K562 (cell line): Measurements from ENCODE around the gene PTPRF. TPM values are rescaled to one million over a fixed set of nuclear protein-coding genes. Genes with fewer than 3 reads are reported as not detected.

ENCODE experiments used
- ATAC-seq: fragments of 200-7000 bp; cut with Tn5 transposase; 3 replicates; pipeline ENCODE4 v1.9.1; 2020; ENCODE audit warnings: moderate library complexity
- BruUV-seq: library from RNA; stranded (reverse); fragments of 400-500 nt; replicated peaks from 2 replicates; lab custom pipeline; 2021; lab: Mats Ljungman, UMichigan
- CTCF ChIA-PET: fragments of 300-600 bp; formaldehyde crosslinking; extraction: SDS; loops from one replicate; lab custom pipeline; 2021; ENCODE audit warnings: low intra/inter-chr PET ratio; lab: Yijun Ruan, JAX
- POLR2A ChIA-PET: fragments of 300-600, 350-650 bp; sonication (Branson Sonifier 250); formaldehyde crosslinking; extraction: SDS; loops from one replicate; lab custom pipeline; 2021; ENCODE audit warnings: antibody characterized with exemption, inconsistent platforms; lab: Yijun Ruan, JAX
- DNase-seq, 4 experiments: peaks; one replicate each; pipeline versions ENCODE4 v3.0.0 to v3.0.0-alpha.2; 2011 to 2018; ENCODE audit warnings: low spot score in 3 of 4, mixed read lengths in 3 of 4; ENCODE audit errors: extremely low read depth in 1 of 4
- FAIRE-seq: peaks from 2 replicates; lab custom pipeline; 2011; peaks lifted over from hg19 to GRCh38; lab: Jason Lieb, UNC
- H2AFZ ChIP-seq: 2 replicates; pipeline ENCODE4 v1.6.0; 2011; ENCODE audit warnings: low read depth, low read length, control low read depth, inconsistent platforms
- H3K27ac ChIP-seq: fragments of 200-600 bp; 3 replicates; pipeline ENCODE4 v1.8.0; 2011; ENCODE audit warnings: low read depth, mild to moderate bottlenecking, control low read depth, inconsistent platforms, low read length, moderate library complexity, mixed read lengths; ENCODE audit errors: extremely low read depth
- H3K27me3 ChIP-seq, 2 experiments: fragments of 300-600 bp in 1 of 2; 2 replicates in 1 of 2; 3 replicates in 1 of 2; pipeline versions ENCODE4 v1.6.0 to v1.8.0; 2011; ENCODE audit warnings: inconsistent platforms in 2 of 2, low read length in 2 of 2, mild to moderate bottlenecking in 1 of 2, mixed read lengths in 1 of 2, moderate library complexity in 1 of 2; ENCODE audit not compliant: control insufficient read depth in 2 of 2, insufficient read depth in 2 of 2
- H3K36me3 ChIP-seq: fragments of 300-600 bp; 3 replicates; pipeline ENCODE4 v1.8.0; 2011; ENCODE audit warnings: mild to moderate bottlenecking, low read length, inconsistent platforms; ENCODE audit not compliant: control insufficient read depth, insufficient read depth
- H3K4me1 ChIP-seq, 2 experiments: fragments of 200-600 bp in 1 of 2; replicated peaks in 1 of 2; 2 replicates in 1 of 2; 3 replicates in 1 of 2; pipeline versions ENCODE4 v1.5.1 to v1.8.0; 2011; ENCODE audit warnings: inconsistent platforms in 2 of 2, low read length in 2 of 2, mild to moderate bottlenecking in 1 of 2, mixed read lengths in 1 of 2, moderate library complexity in 1 of 2; ENCODE audit not compliant: control insufficient read depth in 2 of 2, insufficient read depth in 2 of 2
- H3K4me2 ChIP-seq: 2 replicates; pipeline ENCODE4 v1.6.1; 2011; ENCODE audit warnings: low read length, control low read depth, inconsistent platforms, mixed read lengths; ENCODE audit not compliant: insufficient read depth
- H3K4me3 ChIP-seq: fragments of 200-600 bp; sonication (generic), shearing (Covaris generic); 2 replicates; pipeline ENCODE4 v1.5.1; 2016; ENCODE audit warnings: control low read depth, inconsistent platforms
- H3K79me2 ChIP-seq: fragments of 200-600 bp; 3 replicates; pipeline ENCODE4 v1.8.0; 2011; ENCODE audit warnings: low read length, inconsistent platforms; ENCODE audit not compliant: control insufficient read depth, insufficient read depth
- H3K9ac ChIP-seq, 2 experiments: 2 replicates each; pipeline versions ENCODE4 v1.6.0 to v1.6.1; 2011; ENCODE audit warnings: low read depth in 2 of 2, low read length in 2 of 2, control low read depth in 1 of 2, inconsistent platforms in 1 of 2, mild to moderate bottlenecking in 1 of 2, mixed read lengths in 1 of 2; ENCODE audit not compliant: insufficient read depth in 1 of 2
- H3K9me1 ChIP-seq: one replicate; pipeline ENCODE4 v1.6.0; 2011; ENCODE audit warnings: inconsistent platforms, mild to moderate bottlenecking, low read length, moderate library complexity; ENCODE audit not compliant: control insufficient read depth, insufficient read depth
- H3K9me3 ChIP-seq: replicated peaks from 2 replicates; pipeline ENCODE4 v1.5.1; 2011; ENCODE audit warnings: low read depth, low read length, inconsistent platforms; ENCODE audit not compliant: control insufficient read depth, insufficient read depth
- H4K20me1 ChIP-seq: replicated peaks from 2 replicates; pipeline ENCODE4 v1.6.1; 2011; ENCODE audit warnings: low read length, inconsistent platforms, mixed read lengths; ENCODE audit not compliant: control insufficient read depth, insufficient read depth
- DIDO1 ChIP-seq: fragments of 450-650 bp; IDR thresholded peaks from 2 replicates; pipeline ENCODE4 v1.6.1; 2016; ENCODE audit warnings: low read depth, missing biosample characterization, missing genetic modification characterization
- RAD21 ChIP-seq, 2 experiments: fragments of 250-450 bp in 1 of 2; fragments of 450-650 bp in 1 of 2; sonication (Bioruptor Pico) in 1 of 2; formaldehyde crosslinking in 1 of 2; IDR thresholded peaks in 1 of 2; conservative IDR thresholded peaks in 1 of 2; 2 replicates each; pipeline versions ENCODE4 v1.4.0 to v1.8.0; 2020 to 2022; ENCODE audit warnings: mild to moderate bottlenecking in 2 of 2, moderate library complexity in 1 of 2
- TBP ChIP-seq: optimal IDR thresholded peaks from 2 replicates; pipeline ENCODE3; 2011; ENCODE audit warnings: low read depth, low read length, improper control_type of control experiment
- TEAD1 ChIP-seq, 2 experiments: fragments of 450-650 bp in 1 of 2; sonication (generic) in 1 of 2; formaldehyde crosslinking; IDR thresholded peaks; 2 replicates each; pipeline versions ENCODE4 v1.4.0 to v1.8.0; 2020 to 2022; ENCODE audit warnings: mild to moderate bottlenecking in 2 of 2, missing genetic modification reagents in 1 of 2
- TEAD2 ChIP-seq: fragments of 450-650 bp; IDR thresholded peaks from 2 replicates; pipeline ENCODE4 v1.6.1; 2016; ENCODE audit warnings: missing genetic modification characterization, control low read depth, missing compliant biosample characterization
- TEAD4 ChIP-seq, 2 experiments: sonication (generic) in 1 of 2; formaldehyde crosslinking in 1 of 2; IDR thresholded peaks; 2 replicates each; pipeline versions ENCODE4 v1.6.1 to v1.8.0; 2012 to 2022; ENCODE audit warnings: borderline replicate concordance in 1 of 2, inconsistent platforms in 1 of 2, low read length in 1 of 2, mild to moderate bottlenecking in 1 of 2, missing genetic modification reagents in 1 of 2
- U2AF2 ChIP-seq: fragments of 200-400 bp; formaldehyde crosslinking; optimal IDR thresholded peaks from 2 replicates; pipeline ENCODE3; 2017; ENCODE audit warnings: low read depth, mild to moderate bottlenecking, low read length
- ZFP30 ChIP-seq: fragments of 250-450 bp; sonication (Bioruptor Pico); IDR thresholded peaks from 2 replicates; pipeline ENCODE4 v1.8.0; 2022; ENCODE audit warnings: moderate library complexity, mild to moderate bottlenecking, inconsistent platforms, borderline replicate concordance
- ZNF584 ChIP-seq: fragments of 200-800 bp; sonication (Bioruptor generic); IDR thresholded peaks from 2 replicates; pipeline ENCODE4 v1.6.1; 2016; ENCODE audit warnings: low read depth, mild to moderate bottlenecking, missing genetic modification characterization, missing compliant biosample characterization
- ZNF830 ChIP-seq: fragments of 250-450 bp; sonication (Bioruptor Pico); IDR thresholded peaks from 2 replicates; pipeline ENCODE4 v1.5.0; 2021; ENCODE audit warnings: mild to moderate bottlenecking
- WGBS: fragments of 100-300 bp; shearing (Covaris generic); methylation state at CpG from one replicate; pipeline ENCODE4 v1.1.6; 2016; ENCODE audit warnings: low coverage, mixed read lengths; ENCODE audit not compliant: insufficient coverage; ENCODE audit errors: missing lambda C conversion rate; 5-methylcytosine and 5-hydroxymethylcytosine counted together
- in situ Hi-C: fragments of 300-500 bp; cut with MboI; formaldehyde crosslinking; loops from 4 replicates; pipeline ENCODE4 v1.15.0; 2018; ENCODE audit warnings: inconsistent platforms, mixed read lengths
- intact Hi-C: fragments of 100-400 bp; cut with micrococcal nuclease; formaldehyde crosslinking; loops from 2 replicates; pipeline ENCODE4 v1.14.2; 2022
- polyA plus RNA-seq, 8 experiments: library from polyadenylated mRNA; depleted of rRNA in 4 of 8; stranded (reverse) in 5 of 8; unstranded in 3 of 8; fragments of >200 nt; fragmentation: Nextera tagmentation in 2 of 8; fragmentation: Illumina TruSeq in 1 of 8; extraction: Ambion mirVana in 2 of 8; extraction: Trizol in 1 of 8; gene quantifications; 2 replicates each; pipeline versions ENCODE4 v1.2.1 to v1.2.3, GENCODE V29; 2011 to 2014; ENCODE audit warnings: inconsistent platforms in 1 of 8, missing spikeins in 1 of 8
- total RNA-seq, 7 experiments: library from RNA; depleted of rRNA in 6 of 7; stranded (reverse); fragments of >200 nt in 6 of 7; fragmentation: Illumina TruSeq in 2 of 7; extraction: Trizol in 2 of 7; gene quantifications; 2 replicates each; pipeline versions ENCODE4 v1.2.1 to v1.2.3, GENCODE V29; 2011 to 2021; ENCODE audit warnings: low replicate concordance in 1 of 7
- TF ChIP-seq, protein P1 (sequence below), 3 experiments: IDR thresholded peaks in 2 of 3; conservative IDR thresholded peaks in 1 of 3; 2 replicates each; pipeline ENCODE4 v1.5.1; 2011 to 2012; ENCODE audit warnings: low read length in 3 of 3, mild to moderate bottlenecking in 3 of 3, control low read depth in 2 of 3, improper control_type of control experiment in 1 of 3, inconsistent platforms in 1 of 3, low read depth in 1 of 3, mixed read lengths in 1 of 3, moderate library complexity in 1 of 3; ENCODE audit not compliant: insufficient read depth in 2 of 3

The PTPRF gene
- total and polyA plus RNA-seq, 9 of the 15 experiments (the other 6 are each of a cell fraction or from before 2014, with no cell fraction given) = 0.13 to 4.3 (median 1.1) TPM

DNA sequence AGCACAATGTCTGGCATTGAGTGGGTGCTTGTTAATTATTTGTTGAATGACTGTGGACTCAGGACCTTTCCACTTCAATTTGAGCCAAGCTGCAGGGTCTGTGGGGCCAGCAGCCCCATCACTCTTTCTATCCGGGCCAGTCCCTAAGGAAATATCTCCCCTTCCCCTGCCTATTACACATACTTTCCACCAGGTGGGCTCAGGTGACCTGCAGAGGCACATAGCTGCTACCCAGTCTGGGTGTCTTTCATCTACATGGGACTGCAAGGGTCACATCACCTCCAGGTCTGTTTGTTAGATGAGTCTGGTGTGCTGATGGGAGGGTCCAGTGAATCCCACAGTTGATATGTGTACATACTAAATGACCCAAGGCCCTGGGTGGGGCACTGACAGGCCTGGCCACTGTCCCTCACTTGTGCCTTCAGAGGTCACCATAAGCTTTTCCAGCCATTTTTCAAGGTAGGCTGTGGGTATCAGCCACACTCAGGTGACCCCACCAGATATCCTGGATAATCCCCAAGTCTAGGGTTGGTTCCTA is 59.8 kb downstream of the PTPRF start:
- Histone ChIP-seq H3K4me3 (no peak overlapping the region), H3K9me3 (no peaks in the 10 kb centered on the region), H3K9me1 (no peaks in the 10 kb centered on the region), H3K79me2 (no peaks in the 10 kb centered on the region), H2AFZ (no peak overlapping the region), H3K9ac (no peak overlapping the region)
- in situ Hi-C loops = no loop called here
- 0% methylated on average over 1 of the region's 1 CpG for whole genome bisulfite sequencing
- peak; percentile 59 for ATAC-seq
- TF ChIP-seq ZNF584 (CRISPR knock-in tag) (no peak), TEAD1 (CRISPR knock-in tag; IDR thresholded peaks at IDR 0.05) (peak in 1 of 2 experiments; percentile 81; a peak in 1 of 4 replicates), ZFP30 (CRISPR knock-in tag) (no peak), RAD21 (CRISPR knock-in tag; conservative IDR thresholded peaks at IDR 0.05 in 1 of 2, IDR thresholded peaks at IDR 0.05 in 1 of 2) (peak in 1 of 2 experiments; percentile 11; a peak in 1 of 4 replicates), U2AF2 (no peak), TEAD4 (IDR thresholded peaks at IDR 0.05; ENCODE audit: low read length) (peak; percentile 54; the same call in 1 of the 2 replicates), TEAD4 (CRISPR knock-in tag; IDR thresholded peaks at IDR 0.05; ENCODE audit: borderline replicate concordance) (no peak), DIDO1 (tag) (no peak), TBP (no peak), TEAD2 (tag) (peak; percentile 41; the same call in 1 of the 2 replicates), ZNF830 (no peak)
- TF ChIP-seq, protein P1, sequence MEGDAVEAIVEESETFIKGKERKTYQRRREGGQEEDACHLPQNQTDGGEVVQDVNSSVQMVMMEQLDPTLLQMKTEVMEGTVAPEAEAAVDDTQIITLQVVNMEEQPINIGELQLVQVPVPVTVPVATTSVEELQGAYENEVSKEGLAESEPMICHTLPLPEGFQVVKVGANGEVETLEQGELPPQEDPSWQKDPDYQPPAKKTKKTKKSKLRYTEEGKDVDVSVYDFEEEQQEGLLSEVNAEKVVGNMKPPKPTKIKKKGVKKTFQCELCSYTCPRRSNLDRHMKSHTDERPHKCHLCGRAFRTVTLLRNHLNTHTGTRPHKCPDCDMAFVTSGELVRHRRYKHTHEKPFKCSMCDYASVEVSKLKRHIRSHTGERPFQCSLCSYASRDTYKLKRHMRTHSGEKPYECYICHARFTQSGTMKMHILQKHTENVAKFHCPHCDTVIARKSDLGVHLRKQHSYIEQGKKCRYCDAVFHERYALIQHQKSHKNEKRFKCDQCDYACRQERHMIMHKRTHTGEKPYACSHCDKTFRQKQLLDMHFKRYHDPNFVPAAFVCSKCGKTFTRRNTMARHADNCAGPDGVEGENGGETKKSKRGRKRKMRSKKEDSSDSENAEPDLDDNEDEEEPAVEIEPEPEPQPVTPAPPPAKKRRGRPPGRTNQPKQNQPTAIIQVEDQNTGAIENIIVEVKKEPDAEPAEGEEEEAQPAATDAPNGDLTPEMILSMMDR (IDR thresholded peaks at IDR 0.05 in 2 of 3, conservative IDR thresholded peaks at IDR 0.05 in 1 of 3; ENCODE audit: insufficient read depth in 2 of 3, low read depth in 1 of 3, low read length in 3 of 3) = peak; percentile 36 to 40 (median 39); a peak in 4 of 6 replicates
- TF ChIP-seq, all 486 proteins: peak for 5
- POLR2A ChIA-PET = no interaction called here
- FAIRE-seq (no peak), DNase-seq (peak in 2 of 4 experiments; percentile 20 to 43)
- CTCF ChIA-PET = no interaction called here
- Histone ChIP-seq H3K4me2 (no peak overlapping the region), H3K27ac (no peak overlapping the region), H3K4me1 (peaks cover 0 to 12% of the 10 kb centered on the region in 2 experiments; a peak in 1 of 5 replicates), H3K36me3 (no peaks in the 10 kb centered on the region), H3K27me3 (peaks cover 19 to 87% of the 10 kb centered on the region in 2 experiments; a peak in 4 of 5 replicates), H4K20me1 (peaks cover 18% of the 10 kb centered on the region)
- BruUV-seq = no TSS peak
- intact Hi-C loops = no loop called here
